K562 (cell line): ENCODE results near the gene RDH8. TPM values are rescaled to one million over a fixed set of nuclear protein-coding genes. Genes with fewer than 3 reads are reported as not detected.

ENCODE experiments used
- CC2D1A ChIP-seq: fragments of 450-650 bp; IDR thresholded peaks from 2 replicates; pipeline ENCODE4 v1.6.1; 2017; ENCODE audit warnings: mild to moderate bottlenecking
- CREM ChIP-seq: IDR thresholded peaks from 2 replicates; pipeline ENCODE4 v1.6.1; 2014; ENCODE audit warnings: antibody characterized with exemption, low read depth
- CTCF ChIP-seq, 3 experiments: IDR thresholded peaks in 2 of 3; conservative IDR thresholded peaks in 1 of 3; 2 replicates each; pipeline ENCODE4 v1.5.1; 2011 to 2012; ENCODE audit warnings: low read length in 3 of 3, mild to moderate bottlenecking in 3 of 3, control low read depth in 2 of 3, improper control_type of control experiment in 1 of 3, inconsistent platforms in 1 of 3, low read depth in 1 of 3, mixed read lengths in 1 of 3, moderate library complexity in 1 of 3; ENCODE audit not compliant: insufficient read depth in 2 of 3
- GATAD2B ChIP-seq: fragments of 450-650 bp; IDR thresholded peaks from 2 replicates; pipeline ENCODE4 v1.6.1; 2017; ENCODE audit warnings: mild to moderate bottlenecking, borderline replicate concordance
- HDAC3 ChIP-seq: fragments of 450-650 bp; IDR thresholded peaks from 2 replicates; pipeline ENCODE4 v1.6.1; 2018; ENCODE audit warnings: borderline replicate concordance, mild to moderate bottlenecking, moderate library complexity; ENCODE audit not compliant: partially characterized antibody
- IRF2 ChIP-seq: sonication (generic); formaldehyde crosslinking; IDR thresholded peaks from 2 replicates; pipeline ENCODE4 v1.8.1; 2022; ENCODE audit warnings: mild to moderate bottlenecking, missing genetic modification reagents
- SRSF9 ChIP-seq: fragments of 200-400 bp; formaldehyde crosslinking; IDR thresholded peaks from 2 replicates; pipeline ENCODE4 v1.6.1; 2017; ENCODE audit warnings: low read depth, low read length, borderline replicate concordance
- STAT6 ChIP-seq: sonication (generic); formaldehyde crosslinking; IDR thresholded peaks from 2 replicates; pipeline ENCODE4 v1.8.1; 2023; ENCODE audit warnings: mild to moderate bottlenecking, missing genetic modification reagents
- XRCC5 ChIP-seq: fragments of 200-400 bp; formaldehyde crosslinking; IDR thresholded peaks from 2 replicates; pipeline ENCODE4 v1.6.1; 2017; ENCODE audit warnings: low read depth, mild to moderate bottlenecking, low read length
- ZNF277 ChIP-seq: fragments of 250-450 bp; sonication (Bioruptor Pico); IDR thresholded peaks from 2 replicates; pipeline ENCODE4 v1.8.0; 2022; ENCODE audit warnings: inconsistent platforms, mild to moderate bottlenecking, moderate library complexity, borderline replicate concordance
- ZNF407 ChIP-seq: fragments of 450-650 bp; IDR thresholded peaks from 2 replicates; pipeline ENCODE4 v1.6.1; 2016; ENCODE audit warnings: low read depth
- ZNF668 ChIP-seq: fragments of 250-450 bp; sonication (Bioruptor Pico); IDR thresholded peaks from 2 replicates; pipeline ENCODE4 v1.8.0; 2022; ENCODE audit warnings: mild to moderate bottlenecking, inconsistent platforms
- polyA plus RNA-seq, 8 experiments: library from polyadenylated mRNA; depleted of rRNA in 4 of 8; stranded (reverse) in 5 of 8; unstranded in 3 of 8; fragments of >200 nt; fragmentation: Nextera tagmentation in 2 of 8; fragmentation: Illumina TruSeq in 1 of 8; extraction: Ambion mirVana in 2 of 8; extraction: Trizol in 1 of 8; gene quantifications; 2 replicates each; pipeline versions ENCODE4 v1.2.1 to v1.2.3, GENCODE V29; 2011 to 2014; ENCODE audit warnings: inconsistent platforms in 1 of 8, missing spikeins in 1 of 8
- total RNA-seq, 7 experiments: library from RNA; depleted of rRNA in 6 of 7; stranded (reverse); fragments of >200 nt in 6 of 7; fragmentation: Illumina TruSeq in 2 of 7; extraction: Trizol in 2 of 7; gene quantifications; 2 replicates each; pipeline versions ENCODE4 v1.2.1 to v1.2.3, GENCODE V29; 2011 to 2021; ENCODE audit warnings: low replicate concordance in 1 of 7

RDH8 gene
- total and polyA plus RNA-seq, 9 of the 15 experiments (the other 6 are each of a cell fraction or from before 2014, with no cell fraction given) = not detected

- TF ChIP-seq STAT6 (CRISPR knock-in tag) (peak; percentile 94; the same call in 1 of the 2 replicates), ZNF407 (no peak), SRSF9 (no peak), ZNF277 (no peak), CC2D1A (peak; percentile 35; the same call in 1 of the 2 replicates), CTCF (IDR thresholded peaks at IDR 0.05 in 2 of 3, conservative IDR thresholded peaks at IDR 0.05 in 1 of 3; ENCODE audit: insufficient read depth in 2 of 3, low read depth in 1 of 3, low read length in 3 of 3) (peak; percentile 93 to 96 (median 95)), ZNF668 (no peak), GATAD2B (no peak; the same call in 1 of the 2 replicates), XRCC5 (peak; percentile 94), CREM (peak; percentile 89), IRF2 (CRISPR knock-in tag) (no peak), HDAC3 (no peak)
Observed at GRCh38 chr19:10027158-10027997, 14.1 kb downstream of the RDH8 start (continued).
